GM23338 (cell line): Measurements from ENCODE around the gene NFIA. TPM values are rescaled to one million over a fixed set of nuclear protein-coding genes. Genes with fewer than 3 reads are reported as not detected.

Experiments
- ATAC-seq: fragments of 200-7000 bp; cut with Tn5 transposase; 3 replicates; pipeline ENCODE4 v1.9.1; 2020
- DNase-seq: peaks from one replicate; pipeline ENCODE4 v3.0.0-alpha.2; 2015; ENCODE audit warnings: low spot score
- H2AFZ ChIP-seq: fragments of 200-600 bp; sonication (generic); 2 replicates; pipeline ENCODE4 v1.8.0; 2016; ENCODE audit warnings: antibody characterized with exemption, mild to moderate bottlenecking, moderate library complexity
- H3F3A ChIP-seq: fragments of 200-600 bp; sonication (generic); replicated peaks from 2 replicates; pipeline ENCODE4 v1.8.0; 2017; ENCODE audit warnings: antibody characterized with exemption, mixed run types, low read depth
- H3K27ac ChIP-seq: fragments of 200-600 bp; sonication (generic); 2 replicates; pipeline ENCODE4 v1.6.1; 2016; ENCODE audit warnings: low read depth
- H3K27me3 ChIP-seq: fragments of 200-600 bp; sonication (generic); 2 replicates; pipeline ENCODE4 v1.8.0; 2016; ENCODE audit warnings: mild to moderate bottlenecking, mixed run types, moderate library complexity; ENCODE audit not compliant: insufficient read depth
- H3K36me3 ChIP-seq: fragments of 200-600 bp; sonication (generic); 2 replicates; pipeline ENCODE4 v1.8.0; 2016; ENCODE audit warnings: mild to moderate bottlenecking; ENCODE audit not compliant: insufficient read depth
- H3K4me1 ChIP-seq: fragments of 200-600 bp; sonication (generic); 2 replicates; pipeline ENCODE4 v1.8.0; 2016; ENCODE audit warnings: mild to moderate bottlenecking, moderate library complexity; ENCODE audit not compliant: insufficient read depth
- H3K4me2 ChIP-seq: fragments of 200-600 bp; sonication (generic); 2 replicates; pipeline ENCODE4 v1.7.1; 2017; ENCODE audit warnings: mixed run types
- H3K4me3 ChIP-seq: fragments of 200-600 bp; sonication (generic); 2 replicates; pipeline ENCODE4 v1.6.1; 2016; ENCODE audit warnings: mixed run types
- H3K79me2 ChIP-seq: fragments of 200-600 bp; sonication (generic); replicated peaks from 2 replicates; pipeline ENCODE4 v1.8.0; 2017; ENCODE audit warnings: mild to moderate bottlenecking; ENCODE audit not compliant: insufficient read depth
- H3K9me2 ChIP-seq: fragments of 200-600 bp; sonication (generic); 2 replicates; pipeline ENCODE4 v1.8.0; 2017; ENCODE audit not compliant: insufficient read depth
- H4K20me1 ChIP-seq: fragments of 200-600 bp; sonication (generic); replicated peaks from 2 replicates; pipeline ENCODE4 v1.8.0; 2017; ENCODE audit warnings: mild to moderate bottlenecking; ENCODE audit not compliant: insufficient read depth
- H3K27ac Mint-ChIP-seq: 2 replicates; pipeline ENCODE4 v1.8.0; 2020; ENCODE audit warnings: inconsistent platforms, mild to moderate bottlenecking, moderate library complexity, mixed read lengths
- H3K27me3 Mint-ChIP-seq: 3 replicates; pipeline ENCODE4 v1.8.0; 2022; ENCODE audit warnings: low read depth, mild to moderate bottlenecking, moderate library complexity, mixed read lengths, inconsistent platforms; ENCODE audit not compliant: insufficient read depth, poor library complexity
- H3K36me3 Mint-ChIP-seq: 3 replicates; pipeline ENCODE4 v1.8.0; 2021; ENCODE audit warnings: low read depth, mild to moderate bottlenecking, inconsistent platforms, moderate library complexity, mixed read lengths
- H3K4me1 Mint-ChIP-seq: 3 replicates; pipeline ENCODE4 v1.8.0; 2020; ENCODE audit warnings: mild to moderate bottlenecking, inconsistent platforms, mixed read lengths
- H3K4me3 Mint-ChIP-seq: 3 replicates; pipeline ENCODE4 v1.8.0; 2021; ENCODE audit warnings: moderate library complexity, mild to moderate bottlenecking, inconsistent platforms, mixed read lengths
- H3K9me3 Mint-ChIP-seq: 3 replicates; pipeline ENCODE4 v1.8.0; 2020; ENCODE audit warnings: moderate library complexity, mild to moderate bottlenecking, inconsistent platforms, mixed read lengths
- CREB1 ChIP-seq: fragments of 250-450 bp; sonication (Bioruptor Pico); IDR thresholded peaks from 2 replicates; pipeline ENCODE4 v1.5.0; 2020; ENCODE audit warnings: low read depth, mild to moderate bottlenecking, moderate library complexity
- CTCF ChIP-seq, 2 experiments: fragments of 200-600 bp in 1 of 2; sonication (generic) in 1 of 2; conservative IDR thresholded peaks; 2 replicates each; pipeline versions ENCODE4 v1.5.1 to v1.6.1; 2016 to 2017; ENCODE audit warnings: antibody characterized with exemption in 2 of 2, low read depth in 2 of 2, mild to moderate bottlenecking in 2 of 2, moderate library complexity in 1 of 2
- EZH2 ChIP-seq: fragments of 200-600 bp; sonication (generic); IDR thresholded peaks from one replicate; pipeline ENCODE4 v1.8.0; 2017; ENCODE audit warnings: antibody characterized with exemption, mild to moderate bottlenecking, low read depth; ENCODE audit not compliant: unreplicated experiment
- EZH2phosphoT487 ChIP-seq: fragments of 200-600 bp; sonication (generic); IDR thresholded peaks from one replicate; pipeline ENCODE4 v1.8.1; 2018; ENCODE audit warnings: antibody characterized with exemption; ENCODE audit not compliant: unreplicated experiment
- JUNB ChIP-seq: IDR thresholded peaks from one replicate; pipeline ENCODE4 v1.6.1; 2016; ENCODE audit warnings: antibody characterized with exemption; ENCODE audit not compliant: unreplicated experiment
- POLR2AphosphoS5 ChIP-seq: IDR thresholded peaks from 2 replicates; pipeline ENCODE4 v1.6.1; 2016; ENCODE audit warnings: antibody characterized with exemption, low read depth
- REST ChIP-seq: IDR thresholded peaks from one replicate; pipeline ENCODE4 v1.6.1; 2018; ENCODE audit warnings: antibody characterized with exemption; ENCODE audit not compliant: unreplicated experiment
- STAT1 ChIP-seq: IDR thresholded peaks from one replicate; pipeline ENCODE4 v1.6.1; 2016; ENCODE audit warnings: antibody characterized with exemption; ENCODE audit not compliant: unreplicated experiment
- ZNF114 ChIP-seq: fragments of 250-450 bp; sonication (Bioruptor Pico); IDR thresholded peaks from 2 replicates; pipeline ENCODE4 v1.5.0; 2020; ENCODE audit warnings: mild to moderate bottlenecking, moderate library complexity
- ZNF331 ChIP-seq: fragments of 250-450 bp; sonication (Bioruptor Pico); IDR thresholded peaks from 2 replicates; pipeline ENCODE4 v1.5.0; 2020; ENCODE audit warnings: low read depth, mild to moderate bottlenecking, moderate library complexity
- polyA plus RNA-seq: library from polyadenylated mRNA; unstranded; fragments of >200 nt; fragmentation: Nextera tagmentation; extraction: Ambion mirVana; gene quantifications from 2 replicates; pipeline ENCODE4 v1.2.1, GENCODE V29; 2016
- total RNA-seq: library from RNA; depleted of rRNA; stranded (reverse); fragments of >200 nt; shearing (Covaris generic); gene quantifications from 2 replicates; pipeline ENCODE4 v1.2.3, GENCODE V29; 2014
- TF ChIP-seq, protein P1 (sequence below): IDR thresholded peaks from 2 replicates; pipeline ENCODE4 v1.6.1; 2016; ENCODE audit warnings: antibody characterized with exemption
- TF ChIP-seq, protein P2 (sequence below): fragments of 250-450 bp; sonication (Bioruptor Pico); IDR thresholded peaks from 2 replicates; pipeline ENCODE4 v1.5.0; 2020; ENCODE audit warnings: mild to moderate bottlenecking, moderate library complexity

NFIA gene
- total and polyA plus RNA-seq, 2 experiments from 2014 or later: 0.97 to 2.3 TPM

- no peak overlapping the region for H3K4me2 ChIP-seq
- Mint-ChIP-seq H3K27me3 (no peaks in the 10 kb centered on the region), H3K4me3 (no peak overlapping the region), H3K4me1 (no peaks in the 10 kb centered on the region), H3K27ac (no peak overlapping the region), H3K9me3 (no peaks in the 10 kb centered on the region), H3K36me3 (no peaks in the 10 kb centered on the region)
- TF ChIP-seq JUNB (no peak), ZNF114 (CRISPR knock-in tag) (no peak), CREB1 (CRISPR knock-in tag) (no peak), CTCF (conservative IDR thresholded peaks at IDR 0.05; ENCODE audit: low read depth in 2 of 2) (no peak), REST (no peak), EZH2phosphoT487 (no peak), STAT1 (no peak), POLR2AphosphoS5 (no peak), ZNF331 (CRISPR knock-in tag) (no peak), EZH2 (no peak)
- TF ChIP-seq, protein P1, sequence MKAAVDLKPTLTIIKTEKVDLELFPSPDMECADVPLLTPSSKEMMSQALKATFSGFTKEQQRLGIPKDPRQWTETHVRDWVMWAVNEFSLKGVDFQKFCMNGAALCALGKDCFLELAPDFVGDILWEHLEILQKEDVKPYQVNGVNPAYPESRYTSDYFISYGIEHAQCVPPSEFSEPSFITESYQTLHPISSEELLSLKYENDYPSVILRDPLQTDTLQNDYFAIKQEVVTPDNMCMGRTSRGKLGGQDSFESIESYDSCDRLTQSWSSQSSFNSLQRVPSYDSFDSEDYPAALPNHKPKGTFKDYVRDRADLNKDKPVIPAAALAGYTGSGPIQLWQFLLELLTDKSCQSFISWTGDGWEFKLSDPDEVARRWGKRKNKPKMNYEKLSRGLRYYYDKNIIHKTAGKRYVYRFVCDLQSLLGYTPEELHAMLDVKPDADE: no peak
- TF ChIP-seq, protein P2, sequence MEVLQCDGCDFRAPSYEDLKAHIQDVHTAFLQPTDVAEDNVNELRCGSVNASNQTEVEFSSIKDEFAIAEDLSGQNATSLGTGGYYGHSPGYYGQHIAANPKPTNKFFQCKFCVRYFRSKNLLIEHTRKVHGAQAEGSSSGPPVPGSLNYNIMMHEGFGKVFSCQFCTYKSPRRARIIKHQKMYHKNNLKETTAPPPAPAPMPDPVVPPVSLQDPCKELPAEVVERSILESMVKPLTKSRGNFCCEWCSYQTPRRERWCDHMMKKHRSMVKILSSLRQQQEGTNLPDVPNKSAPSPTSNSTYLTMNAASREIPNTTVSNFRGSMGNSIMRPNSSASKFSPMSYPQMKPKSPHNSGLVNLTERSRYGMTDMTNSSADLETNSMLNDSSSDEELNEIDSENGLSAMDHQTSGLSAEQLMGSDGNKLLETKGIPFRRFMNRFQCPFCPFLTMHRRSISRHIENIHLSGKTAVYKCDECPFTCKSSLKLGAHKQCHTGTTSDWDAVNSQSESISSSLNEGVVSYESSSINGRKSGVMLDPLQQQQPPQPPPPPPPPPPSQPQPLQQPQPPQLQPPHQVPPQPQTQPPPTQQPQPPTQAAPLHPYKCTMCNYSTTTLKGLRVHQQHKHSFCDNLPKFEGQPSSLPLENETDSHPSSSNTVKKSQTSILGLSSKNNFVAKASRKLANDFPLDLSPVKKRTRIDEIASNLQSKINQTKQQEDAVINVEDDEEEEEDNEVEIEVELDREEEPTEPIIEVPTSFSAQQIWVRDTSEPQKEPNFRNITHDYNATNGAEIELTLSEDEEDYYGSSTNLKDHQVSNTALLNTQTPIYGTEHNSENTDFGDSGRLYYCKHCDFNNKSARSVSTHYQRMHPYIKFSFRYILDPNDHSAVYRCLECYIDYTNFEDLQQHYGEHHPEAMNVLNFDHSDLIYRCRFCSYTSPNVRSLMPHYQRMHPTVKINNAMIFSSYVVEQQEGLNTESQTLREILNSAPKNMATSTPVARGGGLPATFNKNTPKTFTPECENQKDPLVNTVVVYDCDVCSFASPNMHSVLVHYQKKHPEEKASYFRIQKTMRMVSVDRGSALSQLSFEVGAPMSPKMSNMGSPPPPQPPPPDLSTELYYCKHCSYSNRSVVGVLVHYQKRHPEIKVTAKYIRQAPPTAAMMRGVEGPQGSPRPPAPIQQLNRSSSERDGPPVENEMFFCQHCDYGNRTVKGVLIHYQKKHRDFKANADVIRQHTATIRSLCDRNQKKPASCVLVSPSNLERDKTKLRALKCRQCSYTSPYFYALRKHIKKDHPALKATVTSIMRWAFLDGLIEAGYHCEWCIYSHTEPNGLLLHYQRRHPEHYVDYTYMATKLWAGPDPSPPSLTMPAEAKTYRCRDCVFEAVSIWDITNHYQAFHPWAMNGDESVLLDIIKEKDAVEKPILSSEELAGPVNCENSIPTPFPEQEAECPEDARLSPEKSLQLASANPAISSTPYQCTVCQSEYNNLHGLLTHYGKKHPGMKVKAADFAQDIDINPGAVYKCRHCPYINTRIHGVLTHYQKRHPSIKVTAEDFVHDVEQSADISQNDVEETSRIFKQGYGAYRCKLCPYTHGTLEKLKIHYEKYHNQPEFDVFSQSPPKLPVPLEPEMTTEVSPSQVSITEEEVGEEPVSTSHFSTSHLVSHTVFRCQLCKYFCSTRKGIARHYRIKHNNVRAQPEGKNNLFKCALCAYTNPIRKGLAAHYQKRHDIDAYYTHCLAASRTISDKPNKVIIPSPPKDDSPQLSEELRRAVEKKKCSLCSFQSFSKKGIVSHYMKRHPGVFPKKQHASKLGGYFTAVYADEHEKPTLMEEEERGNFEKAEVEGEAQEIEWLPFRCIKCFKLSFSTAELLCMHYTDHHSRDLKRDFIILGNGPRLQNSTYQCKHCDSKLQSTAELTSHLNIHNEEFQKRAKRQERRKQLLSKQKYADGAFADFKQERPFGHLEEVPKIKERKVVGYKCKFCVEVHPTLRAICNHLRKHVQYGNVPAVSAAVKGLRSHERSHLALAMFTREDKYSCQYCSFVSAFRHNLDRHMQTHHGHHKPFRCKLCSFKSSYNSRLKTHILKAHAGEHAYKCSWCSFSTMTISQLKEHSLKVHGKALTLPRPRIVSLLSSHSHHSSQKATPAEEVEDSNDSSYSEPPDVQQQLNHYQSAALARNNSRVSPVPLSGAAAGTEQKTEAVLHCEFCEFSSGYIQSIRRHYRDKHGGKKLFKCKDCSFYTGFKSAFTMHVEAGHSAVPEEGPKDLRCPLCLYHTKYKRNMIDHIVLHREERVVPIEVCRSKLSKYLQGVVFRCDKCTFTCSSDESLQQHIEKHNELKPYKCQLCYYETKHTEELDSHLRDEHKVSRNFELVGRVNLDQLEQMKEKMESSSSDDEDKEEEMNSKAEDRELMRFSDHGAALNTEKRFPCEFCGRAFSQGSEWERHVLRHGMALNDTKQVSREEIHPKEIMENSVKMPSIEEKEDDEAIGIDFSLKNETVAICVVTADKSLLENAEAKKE (CRISPR knock-in tag): no peak
- H3K79me2 ChIP-seq: no peaks in the 10 kb centered on the region
- no peak for ATAC-seq
- H3K36me3 ChIP-seq: no peaks in the 10 kb centered on the region
- H3K27me3 ChIP-seq: no peaks in the 10 kb centered on the region
- no peak overlapping the region for H2AFZ ChIP-seq
- DNase-seq: no peak
- H3K9me2 ChIP-seq: no peaks in the 10 kb centered on the region
- no peaks in the 10 kb centered on the region for H3K4me1 ChIP-seq
- no peaks in the 10 kb centered on the region for H3F3A ChIP-seq
- no peak overlapping the region for H3K4me3 ChIP-seq
- no peak overlapping the region for H3K27ac ChIP-seq
- H4K20me1 ChIP-seq: no peaks in the 10 kb centered on the region
Measured at GRCh38 chr1:61372944-61373343, 290.6 kb downstream of the NFIA start.
